Measurements from ENCODE around the gene EHMT1. TPM values are rescaled to one million over a fixed set of nuclear protein-coding genes. Genes with fewer than 3 reads are reported as not detected.
A peak's percentile ranks its signal among the peaks of the same experiment; 100 is the strongest.

EHMT1 gene
- total RNA-seq, 2 donors from 2014 or later = 137 to 139 TPM

GRCh38 chr9:137720571-137721110, 101.8 kb downstream of the EHMT1 start:
- TF ChIP-seq CTCF (conservative IDR thresholded peaks at IDR 0.05) = no peak
- peaks cover 68% of the 10 kb centered on the region for H3K36me3 Mint-ChIP-seq (ENCODE audit: low read depth)

GRCh38 chr9:137721479-137721878, 102.7 kb downstream of the EHMT1 start:
- Mint-ChIP-seq H3K9me3 (peaks cover 47% of the 10 kb centered on the region), H3K36me3 (ENCODE audit: low read depth) (peaks cover 73% of the 10 kb centered on the region), H3K4me1 (peaks cover 14% of the 10 kb centered on the region), H3K4me3 (no peak overlapping the region), H3K27me3 (ENCODE audit: insufficient read depth) (no peaks in the 10 kb centered on the region), H3K27ac (peak overlapping the region; percentile 87)
- Histone ChIP-seq H3K4me1 (ENCODE audit: control insufficient read depth, insufficient read depth, low read length) (peaks cover 3% of the 10 kb centered on the region), H3K4me3 (ENCODE audit: low read length) (no peak overlapping the region), H3K27ac (ENCODE audit: low read depth, low read length) (no peak overlapping the region), H3K9ac (ENCODE audit: extremely low read depth, low read length, poor library complexity, severe bottlenecking) (no peak overlapping the region), H3K27me3 (ENCODE audit: control insufficient read depth, insufficient read depth, low read length, poor library complexity, severe bottlenecking) (no peaks in the 10 kb centered on the region), H3K9me3 (ENCODE audit: control insufficient read depth, low read length) (peaks cover 14% of the 10 kb centered on the region), H3K36me3 (ENCODE audit: control insufficient read depth, insufficient read depth, low read length) (peaks cover 39% of the 10 kb centered on the region)
- no peak for TF ChIP-seq CTCF (conservative IDR thresholded peaks at IDR 0.05)
- no peak for DNase-seq
- 92 to 95% methylated on average over 8 to 12 of the region's 12 CpGs for WGBS, 2 experiments (ENCODE audit: insufficient coverage in 1 of 2, insufficient read length in 1 of 2)

More at GRCh38 chr9:137720571-137721110, 101.8 kb downstream of the EHMT1 start:
- Mint-ChIP-seq H3K4me1 (peaks cover 14% of the 10 kb centered on the region), H3K4me3 (no peak overlapping the region), H3K27me3 (ENCODE audit: insufficient read depth) (no peaks in the 10 kb centered on the region), H3K27ac (no peak overlapping the region), H3K9me3 (peaks cover 48% of the 10 kb centered on the region)
- Histone ChIP-seq H3K4me1 (ENCODE audit: control insufficient read depth, insufficient read depth, low read length) (peaks cover 3% of the 10 kb centered on the region), H3K27me3 (ENCODE audit: control insufficient read depth, insufficient read depth, low read length, poor library complexity, severe bottlenecking) (no peaks in the 10 kb centered on the region), H3K36me3 (ENCODE audit: control insufficient read depth, insufficient read depth, low read length) (peaks cover 33% of the 10 kb centered on the region), H3K9ac (ENCODE audit: extremely low read depth, low read length, poor library complexity, severe bottlenecking) (no peak overlapping the region), H3K4me3 (ENCODE audit: low read length) (no peak overlapping the region), H3K9me3 (ENCODE audit: control insufficient read depth, low read length) (peaks cover 18% of the 10 kb centered on the region), H3K27ac (ENCODE audit: low read depth, low read length) (peak overlapping the region; percentile 63)
- DNase-seq = no peak
- 95 to 96% methylated on average over 27 of the region's 27 CpGs for WGBS, 2 experiments (ENCODE audit: insufficient coverage in 1 of 2, insufficient read length in 1 of 2)

DNA sequence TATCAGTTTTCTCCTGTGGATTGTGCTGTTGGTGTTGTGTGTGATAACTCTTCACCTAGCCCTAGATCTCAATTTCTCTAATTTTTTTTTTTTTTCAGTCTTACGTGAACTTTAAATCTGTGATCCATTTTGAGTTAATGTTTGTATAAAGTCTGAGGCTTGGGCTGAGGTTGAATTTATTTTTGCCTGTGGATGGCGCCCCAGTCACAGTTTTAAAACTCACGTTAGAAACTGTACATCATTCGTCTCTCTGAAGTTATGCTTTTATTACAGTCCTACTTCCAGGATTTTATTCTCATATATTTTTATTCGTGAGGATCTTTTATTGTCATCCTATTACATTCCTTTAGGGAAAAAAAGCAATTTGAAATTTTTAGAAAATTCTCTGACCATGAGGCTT, 103.1 kb downstream of the EHMT1 start:
- H3K36me3 Mint-ChIP-seq (ENCODE audit: low read depth) = peaks cover 73% of the 10 kb centered on the region
- H3K27ac Mint-ChIP-seq = peak overlapping the region; percentile 89

More for the DNA sequence above, 103.1 kb downstream of the EHMT1 start:
- Histone ChIP-seq H3K27me3 (ENCODE audit: control insufficient read depth, insufficient read depth, low read length, poor library complexity, severe bottlenecking) (no peaks in the 10 kb centered on the region), H3K4me1 (ENCODE audit: control insufficient read depth, insufficient read depth, low read length) (peaks cover 3% of the 10 kb centered on the region), H3K27ac (ENCODE audit: low read depth, low read length) (no peak overlapping the region), H3K9me3 (ENCODE audit: control insufficient read depth, low read length) (peaks cover 14% of the 10 kb centered on the region), H3K9ac (ENCODE audit: extremely low read depth, low read length, poor library complexity, severe bottlenecking) (no peak overlapping the region), H3K4me3 (ENCODE audit: low read length) (no peak overlapping the region), H3K36me3 (ENCODE audit: control insufficient read depth, insufficient read depth, low read length) (peaks cover 40% of the 10 kb centered on the region)
- WGBS, 2 experiments (ENCODE audit: insufficient coverage in 1 of 2, insufficient read length in 1 of 2) = 93% methylated on average over 5 of the region's 5 CpGs; no CpG with 5 or more reads in 1 of the 2 experiments
- Mint-ChIP-seq H3K4me3 (no peak overlapping the region), H3K27me3 (ENCODE audit: insufficient read depth) (no peaks in the 10 kb centered on the region), H3K9me3 (peaks cover 43% of the 10 kb centered on the region), H3K4me1 (peaks cover 14% of the 10 kb centered on the region)
- no peak for DNase-seq
- peak; percentile 59 for TF ChIP-seq CTCF (conservative IDR thresholded peaks at IDR 0.05)
